Measurements from ENCODE around the gene KIRREL2. TPM values are rescaled to one million over a fixed set of nuclear protein-coding genes. Genes with fewer than 3 reads are reported as not detected.

KIRREL2 gene
- total RNA-seq, 3 donors from 2014 or later (not counting 1 experiment from before 2014, with no cell fraction given), result 0.27 TPM; not detected in 2

Other genes with a start within 250 kb of the KIRREL2 start
- 10 to 100 TPM; 17.5 to 26.4 (median 21.6) TPM for gene HAUS5, start 244.2 kb upstream of the KIRREL2 start, total RNA-seq
- 10 to 100 TPM; 51.6 to 61.7 (median 58.2) TPM for gene RBM42, start 227.9 kb upstream of the KIRREL2 start, total RNA-seq
- gene ETV2, start 215.2 kb upstream of the KIRREL2 start, total RNA-seq, result 1 to 10 TPM in 1 of 3 donors, under 1 TPM in 2; 0.48 to 2.0 (median 0.87) TPM
- gene COX6B1, start 208.6 kb upstream of the KIRREL2 start, total RNA-seq, result 100 to 1,000 TPM; 213 to 247 (median 215) TPM
- not detected for gene UPK1A, start 190.4 kb upstream of the KIRREL2 start, total RNA-seq
- gene ZBTB32, start 152.4 kb upstream of the KIRREL2 start, total RNA-seq, result 1 to 10 TPM in 1 of 3 donors, under 1 TPM in 2; 0.27 to 1.8 (median 0.35) TPM
- 10 to 100 TPM; 60.8 to 70.9 (median 70.7) TPM for gene KMT2B, start 138.9 kb upstream of the KIRREL2 start, total RNA-seq
- gene IGFLR1, start 114.5 kb upstream of the KIRREL2 start, total RNA-seq, result 10 to 100 TPM; 57.7 to 75.6 (median 69.6) TPM
- 10 to 100 TPM; 63.7 to 78.2 (median 73.0) TPM for gene U2AF1L4, start 111.5 kb upstream of the KIRREL2 start, total RNA-seq
- gene PSENEN, start 111.3 kb upstream of the KIRREL2 start, total RNA-seq, result 10 to 100 TPM; 38.5 to 45.0 (median 41.0) TPM
- gene LIN37, start 108.3 kb upstream of the KIRREL2 start, total RNA-seq, result 10 to 100 TPM; 16.7 to 22.1 (median 18.2) TPM
- not detected for gene HSPB6, start 99.9 kb upstream of the KIRREL2 start, total RNA-seq
- gene PROSER3, start 98.7 kb upstream of the KIRREL2 start, total RNA-seq, result 10 to 100 TPM; 33.1 to 40.2 (median 35.9) TPM
- 10 to 100 TPM; 34.4 to 39.3 (median 37.5) TPM for gene ARHGAP33, start 81.3 kb upstream of the KIRREL2 start, total RNA-seq
- gene PRODH2, start 44.1 kb upstream of the KIRREL2 start, total RNA-seq, result not detected
- under 1 TPM in 1 of 3 donors, not detected in 2; 0.93 TPM for gene NPHS1, start 4.4 kb upstream of the KIRREL2 start, total RNA-seq
- not detected for gene APLP1, start 11.7 kb downstream of the KIRREL2 start, total RNA-seq
- 100 to 1,000 TPM in 2 of 3 donors, 10 to 100 TPM in 1; 90.1 to 220 (median 101) TPM for gene NFKBID, start 43.6 kb downstream of the KIRREL2 start, total RNA-seq
- gene HCST, start 45.6 kb downstream of the KIRREL2 start, total RNA-seq, result 100 to 1,000 TPM; 281 to 307 (median 296) TPM
- 100 to 1,000 TPM; 439 to 494 (median 469) TPM for gene TYROBP, start 51.4 kb downstream of the KIRREL2 start, total RNA-seq
- 1 to 10 TPM; 2.6 to 9.3 (median 3.2) TPM for gene LRFN3, start 79.5 kb downstream of the KIRREL2 start, total RNA-seq
- gene SDHAF1, start 138.3 kb downstream of the KIRREL2 start, total RNA-seq, result 10 to 100 TPM in 2 of 3 donors, 1 to 10 TPM in 1; 9.2 to 12.1 (median 10.5) TPM
- 1 to 10 TPM in 2 of 3 donors, under 1 TPM in 1; 0.41 to 2.6 (median 1.5) TPM for gene SYNE4, start 151.9 kb downstream of the KIRREL2 start, total RNA-seq
- gene ALKBH6, start 157.3 kb downstream of the KIRREL2 start, total RNA-seq, result 10 to 100 TPM; 39.0 to 57.3 (median 48.1) TPM
- 1 to 10 TPM in 2 of 3 donors, under 1 TPM in 1; 0.33 to 2.1 (median 1.3) TPM for gene CLIP3, start 176.0 kb downstream of the KIRREL2 start, total RNA-seq
- 1 to 10 TPM; 1.8 to 3.2 (median 2.8) TPM for gene THAP8, start 197.4 kb downstream of the KIRREL2 start, total RNA-seq
- 1 to 10 TPM; 3.9 to 5.9 (median 4.8) TPM for gene WDR62, start 198.0 kb downstream of the KIRREL2 start, total RNA-seq

Measured in natural killer cell (primary cell).